ENCODE data around the gene RGS13. TPM values are rescaled to one million over a fixed set of nuclear protein-coding genes. Genes with fewer than 3 reads are reported as not detected.

The RGS13 gene
- total and polyA plus RNA-seq, 7 donors: 0.36 to 7.8 (median 1.2) TPM; not detected in 2

DNA sequence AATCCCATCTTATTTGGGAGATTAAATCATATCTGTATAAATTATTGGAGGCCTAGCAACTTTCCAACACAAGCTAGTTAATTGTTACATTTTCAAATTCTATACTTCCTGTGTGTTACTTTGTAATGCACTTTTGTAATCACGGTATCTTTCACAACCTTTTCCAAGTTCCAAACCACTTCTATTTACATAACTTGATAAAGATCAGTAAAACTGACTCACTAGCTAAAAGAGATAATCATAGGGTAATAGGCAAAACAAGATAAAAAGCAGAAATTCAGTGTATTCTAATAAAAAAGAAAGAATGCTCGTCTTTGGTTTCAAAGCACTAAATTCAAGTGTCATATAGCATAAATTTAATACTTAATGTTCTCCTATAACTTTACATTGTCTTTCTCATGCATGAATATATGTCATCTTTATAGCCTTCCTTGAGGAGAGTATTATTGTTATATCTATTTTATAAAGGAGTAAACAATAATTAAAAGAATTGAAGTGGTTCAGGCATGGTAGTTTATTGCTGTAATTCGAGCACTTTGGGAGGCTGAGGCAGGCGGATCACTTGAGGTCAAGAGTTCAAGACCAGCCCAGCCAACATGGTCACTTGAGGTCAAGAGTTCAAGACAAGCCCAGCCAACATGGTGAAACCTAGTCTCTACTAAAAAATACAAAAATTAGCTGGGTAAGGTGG lies 66.4 kb downstream of the RGS13 start:
- H3K27me3 ChIP-seq: no peaks in the 10 kb centered on the region
- H3K9me3 ChIP-seq: no peaks in the 10 kb centered on the region
- 13 to 39% methylated on average over 4 of the region's 4 CpGs for WGBS, 2 donors
- no peak overlapping the region for H3K4me3 ChIP-seq
- no peak for TF ChIP-seq EP300 (IDR thresholded peaks at IDR 0.05)
- no peak for TF ChIP-seq POLR2A (IDR thresholded peaks at IDR 0.05)
- TF ChIP-seq POLR2AphosphoS5 (IDR thresholded peaks at IDR 0.05): no peak
- TF ChIP-seq, protein P1, sequence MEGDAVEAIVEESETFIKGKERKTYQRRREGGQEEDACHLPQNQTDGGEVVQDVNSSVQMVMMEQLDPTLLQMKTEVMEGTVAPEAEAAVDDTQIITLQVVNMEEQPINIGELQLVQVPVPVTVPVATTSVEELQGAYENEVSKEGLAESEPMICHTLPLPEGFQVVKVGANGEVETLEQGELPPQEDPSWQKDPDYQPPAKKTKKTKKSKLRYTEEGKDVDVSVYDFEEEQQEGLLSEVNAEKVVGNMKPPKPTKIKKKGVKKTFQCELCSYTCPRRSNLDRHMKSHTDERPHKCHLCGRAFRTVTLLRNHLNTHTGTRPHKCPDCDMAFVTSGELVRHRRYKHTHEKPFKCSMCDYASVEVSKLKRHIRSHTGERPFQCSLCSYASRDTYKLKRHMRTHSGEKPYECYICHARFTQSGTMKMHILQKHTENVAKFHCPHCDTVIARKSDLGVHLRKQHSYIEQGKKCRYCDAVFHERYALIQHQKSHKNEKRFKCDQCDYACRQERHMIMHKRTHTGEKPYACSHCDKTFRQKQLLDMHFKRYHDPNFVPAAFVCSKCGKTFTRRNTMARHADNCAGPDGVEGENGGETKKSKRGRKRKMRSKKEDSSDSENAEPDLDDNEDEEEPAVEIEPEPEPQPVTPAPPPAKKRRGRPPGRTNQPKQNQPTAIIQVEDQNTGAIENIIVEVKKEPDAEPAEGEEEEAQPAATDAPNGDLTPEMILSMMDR (IDR thresholded peaks at IDR 0.05): no peak
- intact Hi-C loops (cut with DNase I): no loop called here
- H3K4me1 ChIP-seq: peaks cover 0 to 26% (median 20%) of the 10 kb centered on the region in 4 donors
- no peak overlapping the region for H3K27ac ChIP-seq
- DNase-seq: no peak
- no peaks in the 10 kb centered on the region for H3K36me3 ChIP-seq

DNA sequence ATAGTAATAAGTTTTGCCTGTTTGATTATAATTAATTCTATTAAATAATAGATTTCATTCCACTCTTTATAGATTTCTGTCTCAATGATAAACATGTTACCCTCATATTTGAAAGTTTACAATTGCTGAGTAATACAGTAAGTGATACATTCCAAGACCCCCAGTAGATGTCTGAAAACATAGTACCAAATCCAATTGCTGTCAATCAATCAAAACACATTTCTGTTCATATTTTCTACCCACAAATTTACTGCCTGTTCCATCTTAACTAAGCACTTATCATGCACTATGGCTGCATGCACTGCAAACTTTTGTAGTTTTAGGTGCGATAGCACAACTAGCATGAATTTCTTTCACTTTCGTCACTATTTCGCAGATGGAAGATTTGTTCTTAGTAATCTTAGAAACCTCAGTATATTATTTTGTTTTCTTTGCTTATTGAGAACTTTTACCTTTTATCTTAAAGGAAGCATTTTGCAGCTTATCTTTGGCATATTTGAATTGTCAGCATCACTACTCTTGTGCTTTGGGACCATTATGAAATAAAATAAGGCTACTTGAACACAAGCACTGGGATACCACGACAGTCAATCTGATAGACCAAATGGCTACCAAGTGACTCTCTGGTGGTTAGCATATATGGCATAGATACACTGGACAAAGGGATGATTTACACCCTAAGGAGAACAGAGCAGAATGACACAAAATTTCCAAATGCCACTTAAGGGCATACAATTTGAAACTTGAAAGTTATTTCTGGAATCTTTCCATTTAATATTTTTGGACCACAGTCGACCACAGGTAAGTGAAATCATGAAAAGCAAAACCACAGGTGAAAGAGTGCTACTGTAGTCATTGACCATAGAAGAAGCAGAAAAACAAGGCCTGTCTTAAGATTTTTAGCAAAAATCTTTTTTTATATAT lies 67.6 kb downstream of the RGS13 start:
- Histone ChIP-seq H3K4me1 (peaks cover 0 to 26% (median 20%) of the 10 kb centered on the region in 4 donors), H3K36me3 (no peaks in the 10 kb centered on the region), H3K27ac (no peak overlapping the region), H3K4me3 (no peak overlapping the region), H3K27me3 (no peaks in the 10 kb centered on the region), H3K9me3 (no peaks in the 10 kb centered on the region)
- DNase-seq: no peak
- no peak for TF ChIP-seq EP300 (IDR thresholded peaks at IDR 0.05)
- TF ChIP-seq POLR2A (IDR thresholded peaks at IDR 0.05): no peak
- TF ChIP-seq POLR2AphosphoS5 (IDR thresholded peaks at IDR 0.05): no peak
- TF ChIP-seq, protein P1 (IDR thresholded peaks at IDR 0.05): no peak
- WGBS, 2 donors: 78 to 91% methylated on average over 5 of the region's 5 CpGs
- intact Hi-C loops (cut with DNase I): no loop called here

DNA sequence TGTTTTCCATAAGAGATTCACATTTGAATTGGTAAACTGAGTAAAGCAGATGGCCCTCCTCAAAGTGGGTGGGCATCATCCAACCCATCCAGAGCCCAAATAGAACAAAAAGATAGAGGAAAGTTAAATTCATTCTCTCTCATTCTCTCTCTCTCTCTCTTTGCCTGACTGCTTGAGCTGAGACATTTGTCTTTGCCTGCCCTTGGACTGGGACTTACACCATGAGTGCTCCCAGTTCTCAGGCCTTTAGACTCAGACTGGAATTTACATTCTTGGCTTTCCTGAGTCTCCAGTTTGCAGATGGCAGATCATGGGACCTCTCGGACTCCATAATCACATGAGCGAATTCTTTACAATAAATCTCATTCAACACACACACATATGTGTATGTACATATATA lies 69.6 kb downstream of the RGS13 start:
- no peak overlapping the region for H3K4me3 ChIP-seq
- 95 to 97% methylated on average over 2 of the region's 2 CpGs for WGBS, 2 donors

DNA sequence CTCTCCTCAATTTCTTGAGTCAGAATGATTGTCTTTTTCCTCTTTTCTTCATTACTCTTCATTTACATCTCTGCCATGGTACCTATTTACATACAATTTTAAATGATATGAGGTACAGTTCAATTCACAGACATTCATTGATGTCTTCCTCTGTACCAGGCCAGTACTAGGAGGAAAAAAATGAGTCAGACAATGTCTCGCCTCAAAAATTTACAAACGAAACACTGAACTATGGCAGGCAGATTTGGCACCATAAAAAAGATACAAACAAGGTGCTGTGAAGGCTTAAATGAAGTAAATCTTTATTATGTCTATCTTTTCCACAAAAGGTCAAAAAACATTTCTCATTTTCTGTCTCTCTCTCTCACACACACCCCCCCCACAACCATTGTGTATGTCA lies 71.0 kb downstream of the RGS13 start:
- H3K4me1 ChIP-seq: peaks cover 0 to 12% (median 6%) of the 10 kb centered on the region in 4 donors
- H3K36me3 ChIP-seq: no peaks in the 10 kb centered on the region
- 75 to 81% methylated on average over 2 of the region's 2 CpGs for WGBS, 2 donors
- peak overlapping the region in 1 of 4 donors; percentile 32 for H3K27ac ChIP-seq
- TF ChIP-seq EP300 (IDR thresholded peaks at IDR 0.05) (no peak), POLR2AphosphoS5 (IDR thresholded peaks at IDR 0.05) (peak in 1 of 4 donors; percentile 41)
- H3K4me3 ChIP-seq: no peak overlapping the region
- no peaks in the 10 kb centered on the region for H3K27me3 ChIP-seq
- H3K9me3 ChIP-seq: no peaks in the 10 kb centered on the region
- intact Hi-C loops (cut with DNase I): no loop called here
- DNase-seq: no peak

More for the DNA sequence above, 69.6 kb downstream of the RGS13 start:
- TF ChIP-seq, protein P1 (IDR thresholded peaks at IDR 0.05): no peak
- TF ChIP-seq POLR2A (IDR thresholded peaks at IDR 0.05) (no peak), POLR2AphosphoS5 (IDR thresholded peaks at IDR 0.05) (no peak), EP300 (IDR thresholded peaks at IDR 0.05) (no peak)
- DNase-seq: no peak
- Histone ChIP-seq H3K9me3 (no peaks in the 10 kb centered on the region), H3K27ac (no peak overlapping the region), H3K4me1 (peaks cover 0 to 26% (median 20%) of the 10 kb centered on the region in 4 donors), H3K36me3 (no peaks in the 10 kb centered on the region), H3K27me3 (no peaks in the 10 kb centered on the region)
- intact Hi-C loops (cut with DNase I): no loop called here

DNA sequence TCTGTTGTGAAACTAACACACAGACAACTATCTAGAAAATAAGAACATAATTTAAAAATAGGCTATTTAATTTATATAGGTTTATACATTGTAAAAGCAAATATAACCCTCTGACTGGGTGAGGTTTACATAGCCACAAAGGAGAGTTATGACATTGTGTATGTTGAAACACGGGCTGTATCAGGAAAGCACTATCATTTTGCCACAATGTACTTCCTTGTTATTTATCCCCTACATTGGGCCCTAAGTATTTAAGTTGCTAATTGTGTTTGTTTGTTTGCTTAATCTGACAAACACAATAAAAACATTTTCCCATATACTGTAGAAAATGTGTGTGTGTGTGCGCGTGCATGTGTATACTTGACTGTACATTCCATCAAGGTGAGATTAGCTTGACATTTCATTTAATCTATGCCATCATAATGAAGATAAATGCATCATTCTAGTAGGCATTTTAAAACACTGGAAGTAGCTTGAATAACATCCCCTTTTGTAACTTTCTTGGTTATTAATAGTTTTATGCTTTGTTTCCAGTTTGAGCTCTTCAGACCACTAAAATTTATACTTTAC lies 72.1 kb downstream of the RGS13 start:
- no peaks in the 10 kb centered on the region for H3K36me3 ChIP-seq
- H3K27ac ChIP-seq: no peak overlapping the region
- intact Hi-C loops (cut with DNase I): no loop called here
- 66 to 82% methylated on average over 3 of the region's 3 CpGs for WGBS, 2 donors
- H3K27me3 ChIP-seq: no peaks in the 10 kb centered on the region
- H3K4me1 ChIP-seq: peaks cover 0 to 6% (median 0%) of the 10 kb centered on the region in 4 donors
- DNase-seq: no peak
- no peak overlapping the region for H3K4me3 ChIP-seq
- TF ChIP-seq POLR2A (IDR thresholded peaks at IDR 0.05): no peak
- TF ChIP-seq POLR2AphosphoS5 (IDR thresholded peaks at IDR 0.05): no peak
- TF ChIP-seq, protein P1 (IDR thresholded peaks at IDR 0.05): no peak
- no peak for TF ChIP-seq EP300 (IDR thresholded peaks at IDR 0.05)
- no peaks in the 10 kb centered on the region for H3K9me3 ChIP-seq
